H1 (cell line): ENCODE measurements around the gene CEACAM5. TPM values are rescaled to one million over a fixed set of nuclear protein-coding genes. Genes with fewer than 3 reads are reported as not detected.

Source experiments
- CTCF ChIA-PET: fragments of 300-600 bp; sonication (Branson Sonifier 250); formaldehyde crosslinking; loops from one replicate; lab custom pipeline; 2021; ENCODE audit not compliant: partially characterized antibody; lab: Charles Lee
- POLR2A ChIA-PET: fragments of 300-600 bp; sonication (Branson Sonifier 250); formaldehyde crosslinking; loops from one replicate; lab custom pipeline; 2021; ENCODE audit warnings: inconsistent platforms; ENCODE audit not compliant: partially characterized antibody; lab: Charles Lee
- DNase-seq, 2 experiments: peaks; one replicate each; pipeline versions ENCODE4 v3.0.0 to v3.0.0-alpha.2; 2010 to 2022; ENCODE audit warnings: low spot score in 2 of 2, low read depth in 1 of 2, mixed read lengths in 1 of 2
- FAIRE-seq: peaks from 2 replicates; lab custom pipeline; 2011; peaks lifted over from hg19 to GRCh38; lab: Jason Lieb, UNC
- H2AFZ ChIP-seq: 2 replicates; pipeline ENCODE4 v1.8.1; 2012; ENCODE audit warnings: low read length, inconsistent platforms
- H2AK5ac ChIP-seq: 2 replicates; pipeline ENCODE4 v1.6.1; 2013; ENCODE audit warnings: low read depth, low read length
- H2BK120ac ChIP-seq: replicated peaks from 2 replicates; pipeline ENCODE3; 2013; ENCODE audit warnings: low read depth, low read length, inconsistent platforms
- H2BK12ac ChIP-seq: 2 replicates; pipeline ENCODE4 v1.6.1; 2013; ENCODE audit warnings: low read depth, low read length
- H2BK15ac ChIP-seq: 2 replicates; pipeline ENCODE4 v1.6.1; 2013; ENCODE audit warnings: low read length
- H2BK20ac ChIP-seq: 2 replicates; pipeline ENCODE4 v1.6.1; 2013; ENCODE audit warnings: low read length
- H2BK5ac ChIP-seq: 2 replicates; pipeline ENCODE4 v1.6.1; 2013; ENCODE audit warnings: low read depth, low read length
- H3K14ac ChIP-seq: 2 replicates; pipeline ENCODE4 v1.6.1; 2013; ENCODE audit warnings: inconsistent platforms; ENCODE audit not compliant: insufficient read length
- H3K18ac ChIP-seq: 2 replicates; pipeline ENCODE4 v1.6.1; 2013; ENCODE audit warnings: low read length; ENCODE audit errors: extremely low read depth
- H3K23ac ChIP-seq: 2 replicates; pipeline ENCODE4 v1.6.1; 2013; ENCODE audit warnings: inconsistent platforms; ENCODE audit not compliant: insufficient read length
- H3K23me2 ChIP-seq: 2 replicates; pipeline ENCODE4 v1.6.1; 2013; ENCODE audit warnings: low read depth, low read length
- H3K27ac ChIP-seq: 2 replicates; pipeline ENCODE4 v1.6.1; 2011; ENCODE audit warnings: low read depth, low read length, inconsistent platforms
- H3K27me3 ChIP-seq, 4 experiments: replicated peaks in 1 of 4; 1 replicate in 1 of 4; 2 replicates in 3 of 4; pipeline versions ENCODE4 v1.6.1 to v1.8.1; 2011 to 2013; ENCODE audit warnings: low read length in 3 of 4, mild to moderate bottlenecking in 3 of 4, inconsistent platforms in 2 of 4, mixed read lengths in 2 of 4, moderate library complexity in 1 of 4; ENCODE audit not compliant: control insufficient read depth in 3 of 4, insufficient read depth in 3 of 4; ENCODE audit errors: extremely low read depth in 1 of 4
- H3K36me3 ChIP-seq, 4 experiments: 2 replicates each; pipeline versions ENCODE4 v1.6.1 to v1.8.1; 2011 to 2013; ENCODE audit warnings: mild to moderate bottlenecking in 4 of 4, low read length in 3 of 4, moderate library complexity in 2 of 4, control low read depth in 1 of 4, inconsistent platforms in 1 of 4; ENCODE audit not compliant: insufficient read depth in 4 of 4, control insufficient read depth in 2 of 4
- H3K4ac ChIP-seq: replicated peaks from 2 replicates; pipeline ENCODE3; 2013; ENCODE audit warnings: low read length, low read depth, mixed read lengths, inconsistent platforms; ENCODE audit not compliant: insufficient read length
- H3K4me1 ChIP-seq, 4 experiments: replicated peaks in 1 of 4; 1 replicate in 1 of 4; 2 replicates in 3 of 4; pipeline versions ENCODE4 v1.6.1 to v1.8.1; 2011 to 2013; ENCODE audit warnings: low read length in 3 of 4, inconsistent platforms in 2 of 4, mixed read lengths in 1 of 4; ENCODE audit not compliant: insufficient read depth in 4 of 4, control insufficient read depth in 3 of 4
- H3K4me2 ChIP-seq, 2 experiments: 2 replicates each; pipeline versions ENCODE4 v1.6.1 to v1.8.1; 2011 to 2013; ENCODE audit warnings: low read depth in 2 of 2, low read length in 2 of 2, control low read depth in 1 of 2, inconsistent platforms in 1 of 2, mild to moderate bottlenecking in 1 of 2; ENCODE audit not compliant: insufficient read depth in 1 of 2
- H3K4me3 ChIP-seq, 4 experiments: fragments of 200-600, 300-600 bp in 1 of 4; sonication (generic), shearing (Covaris generic), sonication (Bioruptor Twin) in 1 of 4; 2 replicates each; pipeline versions ENCODE4 v1.5.1 to v1.8.1; 2011 to 2016; ENCODE audit warnings: low read length in 4 of 4, low read depth in 3 of 4, control low read depth in 2 of 4, inconsistent platforms in 2 of 4, mild to moderate bottlenecking in 2 of 4, mixed read lengths in 1 of 4, moderate library complexity in 1 of 4; ENCODE audit not compliant: insufficient read depth in 2 of 4; ENCODE audit errors: extremely low read depth in 1 of 4
- H3K56ac ChIP-seq: replicated peaks from 2 replicates; pipeline ENCODE3; 2013; ENCODE audit warnings: low read depth, mild to moderate bottlenecking, mixed read lengths, low read length, inconsistent platforms; ENCODE audit not compliant: insufficient read length
- H3K79me1 ChIP-seq: 2 replicates; pipeline ENCODE4 v1.6.1; 2013; ENCODE audit warnings: low read depth, low read length, control low read depth
- H3K79me2 ChIP-seq, 2 experiments: 2 replicates each; pipeline versions ENCODE4 v1.6.1 to v1.8.1; 2012 to 2013; ENCODE audit warnings: low read length in 2 of 2, mild to moderate bottlenecking in 2 of 2, inconsistent platforms in 1 of 2; ENCODE audit not compliant: insufficient read depth in 2 of 2, control insufficient read depth in 1 of 2
- H3K9ac ChIP-seq, 4 experiments: replicated peaks in 1 of 4; 1 replicate in 1 of 4; 2 replicates in 3 of 4; pipeline versions ENCODE4 v1.6.1 to v1.8.1; 2011 to 2013; ENCODE audit warnings: low read depth in 3 of 4, low read length in 3 of 4, control low read depth in 2 of 4, mild to moderate bottlenecking in 2 of 4, moderate library complexity in 2 of 4, inconsistent platforms in 1 of 4; ENCODE audit errors: extremely low read depth in 1 of 4
- H3K9me3 ChIP-seq, 2 experiments: 2 replicates each; pipeline versions ENCODE4 v1.6.1 to v1.8.1; 2012 to 2013; ENCODE audit warnings: mild to moderate bottlenecking in 2 of 2, moderate library complexity in 2 of 2, control low read depth in 1 of 2, inconsistent platforms in 1 of 2, low read depth in 1 of 2, low read length in 1 of 2, mixed read lengths in 1 of 2; ENCODE audit not compliant: insufficient read depth in 2 of 2
- H4K20me1 ChIP-seq, 2 experiments: replicated peaks in 1 of 2; 2 replicates each; pipeline versions ENCODE3 to v1.8.1; 2011 to 2013; ENCODE audit warnings: inconsistent platforms in 2 of 2, low read length in 2 of 2, mild to moderate bottlenecking in 1 of 2; ENCODE audit not compliant: insufficient read depth in 2 of 2, control insufficient read depth in 1 of 2
- H4K5ac ChIP-seq: 2 replicates; pipeline ENCODE4 v1.6.1; 2013; ENCODE audit warnings: low read length, low read depth, mixed read lengths, inconsistent platforms; ENCODE audit not compliant: insufficient read length
- H4K8ac ChIP-seq: 2 replicates; pipeline ENCODE4 v1.8.0; 2013; ENCODE audit warnings: mild to moderate bottlenecking, moderate library complexity, low read length, inconsistent platforms; ENCODE audit not compliant: insufficient read depth; ENCODE audit errors: extremely low read depth
- H4K91ac ChIP-seq: replicated peaks from 2 replicates; pipeline ENCODE3; 2013; ENCODE audit warnings: low read length, mixed read lengths, inconsistent platforms; ENCODE audit not compliant: insufficient read length
- CBX5 ChIP-seq: fragments of 300-800, 300-1000 bp; sonication (generic); IDR thresholded peaks from 2 replicates; pipeline ENCODE4 v1.7.1; 2016; ENCODE audit warnings: antibody characterized with exemption, low read length, low read depth
- TAF1 ChIP-seq: IDR thresholded peaks from 2 replicates; pipeline ENCODE4 v1.6.1; 2011; ENCODE audit warnings: mild to moderate bottlenecking, low read depth, low read length
- TEAD4 ChIP-seq: IDR thresholded peaks from 2 replicates; pipeline ENCODE4 v1.6.1; 2012; ENCODE audit warnings: low read depth, low read length, inconsistent platforms, mixed read lengths
- WGBS, 2 experiments: shearing (Covaris generic) in 1 of 2; methylation state at CpG; one replicate each; pipeline versions ENCODE4 v1.1.6 to v1.1.7; 2013 to 2015; ENCODE audit warnings: low lambda C conversion rate in 2 of 2, mixed read lengths in 2 of 2, inconsistent platforms in 1 of 2, low coverage in 1 of 2, missing lambda C conversion rate in 1 of 2; ENCODE audit not compliant: insufficient replicate concordance in 2 of 2, insufficient coverage in 1 of 2, insufficient read length in 1 of 2; ENCODE audit errors: extremely low coverage in 1 of 2, missing lambda C conversion rate in 1 of 2; 5-methylcytosine and 5-hydroxymethylcytosine counted together
- long read RNA-seq, 2 experiments: library from RNA in 1 of 2; library from capped mRNA in 1 of 2; stranded (forward); transcript quantifications; one replicate each; pipeline ENCODE4 v2.0.0, GENCODE V29; 2021; ENCODE audit warnings: inconsistent platforms in 1 of 2
- polyA minus RNA-seq, 3 experiments: library from RNA; depleted of rRNA, polyadenylated mRNA; stranded (reverse); fragments of >200 nt; gene quantifications; 1 replicate in 2 of 3; 2 replicates in 1 of 3; pipeline ENCODE4 v1.2.3, GENCODE V29; 2011
- polyA plus RNA-seq, 7 experiments: library from polyadenylated mRNA; depleted of rRNA in 3 of 7; stranded (reverse) in 5 of 7; unstranded in 2 of 7; fragments of >200 nt in 5 of 7; fragments of 200-250 nt in 2 of 7; gene quantifications; 1 replicate in 5 of 7; 2 replicates in 1 of 7; 4 replicates in 1 of 7; pipeline versions ENCODE4 v1.2.1 to v1.2.3, GENCODE V29; 2011 to 2013; ENCODE audit warnings: missing spikeins in 2 of 7, mixed read lengths in 2 of 7
- total RNA-seq: library from RNA; stranded (reverse); fragmentation: NEBNext Ultra II Directional; extraction: Animal tissue kit (Norgen Biotek cat#: 25700); gene quantifications from 2 replicates; pipeline ENCODE4 v1.2.1, GENCODE V29; 2021

Gene CEACAM5
- not detected in 2 replicates for total RNA-seq
- polyA plus RNA-seq (2011; rRNA removed), result not detected in 2 replicates
- not detected for polyA plus RNA-seq (2011; cell fraction: cytosol; rRNA removed)
- not detected for polyA plus RNA-seq (2011; cell fraction: nucleus; rRNA removed)
- polyA plus RNA-seq (2012, experiment 1 of 2), result not detected in 4 replicates
- polyA plus RNA-seq (2012, experiment 2 of 2), result not detected
- polyA plus RNA-seq (2013, experiment 1 of 2), result not detected
- not detected for polyA plus RNA-seq (2013, experiment 2 of 2)
- not detected in 2 replicates for polyA minus RNA-seq (2011; rRNA and poly(A)+ RNA removed)
- polyA minus RNA-seq (2011; cell fraction: cytosol; rRNA and poly(A)+ RNA removed), result not detected
- polyA minus RNA-seq (2011; cell fraction: nucleus; rRNA and poly(A)+ RNA removed), result not detected
- long read RNA-seq, experiment 1, result 0 reads
- long read RNA-seq, experiment 2, result 0 reads

- no peaks in the 10 kb centered on the region for H3K79me2 ChIP-seq
- TF ChIP-seq CBX5 (no peak), TAF1 (no peak), TEAD4 (no peak)
- no peak within 1 kb of the TSS for H2BK12ac ChIP-seq
- H2BK20ac ChIP-seq, result no peak within 1 kb of the TSS
- CTCF ChIA-PET, result no interaction called here
- H3K9me3 ChIP-seq, result peaks cover 64 to 88% of the 10 kb centered on the region in 2 experiments
- 42% methylated on average over 3 of the region's 4 CpGs; no CpG with 5 or more reads in 1 of the 2 experiments for WGBS, 2 experiments
- H2AK5ac ChIP-seq, result no peak within 1 kb of the TSS
- no peak within 1 kb of the TSS for H3K23ac ChIP-seq
- FAIRE-seq, result no peak
- H3K4me1 ChIP-seq, result no peaks in the 10 kb centered on the region
- H2BK5ac ChIP-seq, result no peak within 1 kb of the TSS
- H4K91ac ChIP-seq, result no peak within 1 kb of the TSS
- no peaks in the 10 kb centered on the region for H3K23me2 ChIP-seq
- no peak within 1 kb of the TSS for H2BK120ac ChIP-seq
- peaks cover 0 to 1% of the 10 kb centered on the region in 2 experiments for H4K20me1 ChIP-seq
- DNase-seq, result no peak
- H2AFZ ChIP-seq, result no peak within 1 kb of the TSS
- no peak within 1 kb of the TSS for H4K8ac ChIP-seq
- POLR2A ChIA-PET, result no interaction called here
- no peak within 1 kb of the TSS for H3K4me2 ChIP-seq
- H3K36me3 ChIP-seq, result no peaks in the 10 kb centered on the region
- no peak within 1 kb of the TSS for H3K9ac ChIP-seq
- H3K27me3 ChIP-seq, result no peaks in the 10 kb centered on the region
- H3K27ac ChIP-seq, result no peak within 1 kb of the TSS
- no peak within 1 kb of the TSS for H3K56ac ChIP-seq
- H3K14ac ChIP-seq, result no peak within 1 kb of the TSS
- no peak within 1 kb of the TSS for H4K5ac ChIP-seq
- no peaks in the 10 kb centered on the region for H3K79me1 ChIP-seq
- H3K4me3 ChIP-seq, result no peak within 1 kb of the TSS; a peak in 1 of 8 replicates
- no peak within 1 kb of the TSS for H3K18ac ChIP-seq
- no peak within 1 kb of the TSS for H2BK15ac ChIP-seq
- no peak within 1 kb of the TSS for H3K4ac ChIP-seq
Measured at GRCh38 chr19:41708481-41708880, at the start of gene CEACAM5. Gene CEACAM5 (plus strand): TSS chr19:41708626. CDS start chr19:41708732, 106 bp downstream.
